Measurements from ENCODE around the gene BFAR. TPM values are rescaled to one million over a fixed set of nuclear protein-coding genes. Genes with fewer than 3 reads are reported as not detected.

BFAR gene
- total and polyA plus RNA-seq, 2 of the 8 experiments (the other 6 are each of a cell fraction or from before 2014, with no cell fraction given), result 56.9 to 78.2 TPM

DNA sequence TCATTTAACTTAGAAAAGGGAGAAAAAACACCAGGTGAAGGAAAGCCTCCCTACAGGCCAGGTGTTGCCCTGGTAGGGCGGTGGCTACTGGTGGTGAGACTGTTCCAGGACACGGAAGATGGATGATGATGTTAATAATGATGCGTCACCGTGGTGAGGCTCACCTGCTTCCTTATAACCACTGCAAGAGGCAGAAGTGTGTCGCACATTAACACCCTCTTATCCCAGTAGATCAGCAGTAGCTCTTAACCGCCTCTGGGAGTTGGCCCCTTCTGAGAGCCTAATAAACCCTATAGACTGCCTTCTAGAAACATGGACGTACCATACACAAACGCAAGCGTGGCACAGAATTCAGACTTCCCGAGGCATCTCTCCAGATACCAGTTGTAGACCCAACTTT, 7.8 kb downstream of the BFAR start:
- no peak overlapping the region for H3K56ac ChIP-seq (replicated peaks; ENCODE audit: insufficient read length, low read depth, low read length)
- TF ChIP-seq POLR2AphosphoS5 (IDR thresholded peaks at IDR 0.05; ENCODE audit: low read depth, low read length) (0 out of 2 replicates have a peak, but pooled peaks have one; percentile 42), ZNF274 (IDR thresholded peaks at IDR 0.05; ENCODE audit: borderline replicate concordance, extremely low read depth, low read length) (no peak)
- H2BK15ac ChIP-seq (ENCODE audit: low read length), result no peak overlapping the region
- no peak overlapping the region; the same call in 1 of the 2 replicates for H2AK5ac ChIP-seq (ENCODE audit: low read depth, low read length)
- H3K14ac ChIP-seq (ENCODE audit: insufficient read length), result no peak overlapping the region
- peaks cover 10 to 40% (median 21%) of the 10 kb centered on the region in 4 experiments for H3K36me3 ChIP-seq (ENCODE audit: control insufficient read depth in 2 of 4, insufficient read depth in 4 of 4, low read length in 3 of 4)
- H3K4me3 ChIP-seq (ENCODE audit: extremely low read depth in 1 of 4, insufficient read depth in 2 of 4, low read depth in 3 of 4, low read length in 4 of 4), result no peak overlapping the region
- no peak overlapping the region for H3K18ac ChIP-seq (ENCODE audit: extremely low read depth, low read length)
- POLR2A ChIA-PET (ENCODE audit: partially characterized antibody), result interaction anchor here (0.6 to 4.8 kb wide), 13 partner anchors 8 to 837 kb away, joined by 3 to 18 read pairs (median 3); partner anchors contain the start of genes BFAR and PARN
- no peak overlapping the region for H3K23ac ChIP-seq (ENCODE audit: insufficient read length)
- no peak overlapping the region for H4K8ac ChIP-seq (ENCODE audit: extremely low read depth, insufficient read depth, low read length)
- FAIRE-seq (no peak), DNase-seq (ENCODE audit: low read depth in 1 of 2, low spot score in 2 of 2) (no peak)
- H3K4ac ChIP-seq (replicated peaks; ENCODE audit: insufficient read length, low read depth, low read length), result no peak overlapping the region
- CTCF ChIA-PET (ENCODE audit: partially characterized antibody), result no interaction called here
- peaks cover 1 to 7% of the 10 kb centered on the region in 2 experiments for H4K20me1 ChIP-seq (replicated peaks in 1 of 2; ENCODE audit: control insufficient read depth in 1 of 2, insufficient read depth in 2 of 2, low read length in 2 of 2)
- no peak overlapping the region for H2AFZ ChIP-seq (ENCODE audit: low read length)
- H3K9me3 ChIP-seq (ENCODE audit: insufficient read depth in 2 of 2, low read depth in 1 of 2, low read length in 1 of 2), result no peaks in the 10 kb centered on the region
- no peak overlapping the region for H4K91ac ChIP-seq (replicated peaks; ENCODE audit: insufficient read length, low read length)
- H3K79me1 ChIP-seq (ENCODE audit: low read depth, low read length), result peaks cover 3% of the 10 kb centered on the region
- WGBS, 2 experiments (ENCODE audit: extremely low coverage in 1 of 2, insufficient coverage in 1 of 2, insufficient read length in 1 of 2, insufficient replicate concordance in 2 of 2, low coverage in 1 of 2, low lambda C conversion rate in 2 of 2, missing lambda C conversion rate in 1 of 2), result 96% methylated on average over 10 of the region's 10 CpGs; no CpG with 5 or more reads in 1 of the 2 experiments
- no peak overlapping the region for H4K5ac ChIP-seq (ENCODE audit: insufficient read length, low read depth, low read length)
- H3K23me2 ChIP-seq (ENCODE audit: low read depth, low read length), result no peaks in the 10 kb centered on the region
- H2BK12ac ChIP-seq (ENCODE audit: low read depth, low read length), result no peak overlapping the region
- peaks cover 4 to 24% (median 8%) of the 10 kb centered on the region in 4 experiments for H3K4me1 ChIP-seq (replicated peaks in 1 of 4; ENCODE audit: control insufficient read depth in 3 of 4, insufficient read depth in 4 of 4, low read length in 3 of 4)
- H3K79me2 ChIP-seq (ENCODE audit: control insufficient read depth in 1 of 2, insufficient read depth in 2 of 2, low read length in 2 of 2), result peaks cover 13 to 77% of the 10 kb centered on the region in 2 experiments; a peak in 3 of 4 replicates
- no peak overlapping the region for H2BK20ac ChIP-seq (ENCODE audit: low read length)
- H3K27me3 ChIP-seq (replicated peaks in 1 of 4; ENCODE audit: control insufficient read depth in 3 of 4, extremely low read depth in 1 of 4, insufficient read depth in 3 of 4, low read length in 3 of 4), result no peaks in the 10 kb centered on the region
- H3K9ac ChIP-seq (replicated peaks in 1 of 4; ENCODE audit: extremely low read depth in 1 of 4, low read depth in 3 of 4, low read length in 3 of 4), result no peak overlapping the region
- H2BK120ac ChIP-seq (replicated peaks; ENCODE audit: low read depth, low read length), result no peak overlapping the region
- no peak overlapping the region for H3K27ac ChIP-seq (ENCODE audit: low read depth, low read length)
- no peak overlapping the region for H3K4me2 ChIP-seq (ENCODE audit: insufficient read depth in 1 of 2, low read depth in 2 of 2, low read length in 2 of 2)
- H2BK5ac ChIP-seq (ENCODE audit: low read depth, low read length), result no peak overlapping the region
